Caco-2 (cell line): ENCODE data around the gene ARHGAP36. TPM values are rescaled to one million over a fixed set of nuclear protein-coding genes. Genes with fewer than 3 reads are reported as not detected.

Experiments used
- BruUV-seq: library from RNA; stranded (reverse); fragments of 400-500 nt; replicated peaks from 2 replicates; lab custom pipeline; 2021; lab: Mats Ljungman, UMichigan
- CTCF ChIA-PET: fragments of 300-600 bp; sonication (Branson Sonifier 250); formaldehyde crosslinking; loops from one replicate; lab custom pipeline; 2022; ENCODE audit warnings: antibody characterized with exemption; lab: Charles Lee
- POLR2A ChIA-PET: fragments of 300-600 bp; sonication (Branson Sonifier 250); formaldehyde crosslinking; loops from one replicate; lab custom pipeline; 2022; ENCODE audit warnings: antibody characterized with exemption; lab: Charles Lee
- DNase-seq, 2 experiments: peaks; one replicate each; pipeline versions ENCODE4 v3.0.0 to v3.0.0-alpha.2; 2020 to 2022
- H3K27me3 ChIP-seq: replicated peaks from 2 replicates; pipeline ENCODE4 v1.6.0; 2011; ENCODE audit warnings: low read length; ENCODE audit not compliant: control insufficient read depth, insufficient read depth
- H3K36me3 ChIP-seq: 2 replicates; pipeline ENCODE4 v1.5.1; 2011; ENCODE audit warnings: low read length; ENCODE audit not compliant: control insufficient read depth, insufficient read depth
- H3K4me1 ChIP-seq: fragments of 250-450 bp; sonication (Bioruptor Pico); 2 replicates; pipeline ENCODE4 v1.5.1; 2020; ENCODE audit warnings: mild to moderate bottlenecking
- H3K4me3 ChIP-seq: 2 replicates; pipeline ENCODE4 v1.5.1; 2011; ENCODE audit warnings: low read depth, mild to moderate bottlenecking, control low read depth, low read length
- H3K9me3 ChIP-seq: fragments of 250-450 bp; sonication (Bioruptor Pico); 2 replicates; pipeline ENCODE4 v1.5.1; 2020; ENCODE audit warnings: mild to moderate bottlenecking, moderate library complexity
- H3K27ac Mint-ChIP-seq: one replicate; pipeline ENCODE4 v1.8.0; 2022; ENCODE audit warnings: mixed read lengths; ENCODE audit not compliant: unreplicated experiment
- H3K27me3 Mint-ChIP-seq: one replicate; pipeline ENCODE4 v1.8.0; 2022; ENCODE audit warnings: mixed read lengths; ENCODE audit not compliant: insufficient read depth, unreplicated experiment
- H3K36me3 Mint-ChIP-seq: one replicate; pipeline ENCODE4 v1.8.0; 2022; ENCODE audit warnings: mild to moderate bottlenecking, mixed read lengths; ENCODE audit not compliant: insufficient read depth, unreplicated experiment
- H3K4me1 Mint-ChIP-seq: one replicate; pipeline ENCODE4 v1.8.0; 2022; ENCODE audit warnings: low read depth, mixed read lengths; ENCODE audit not compliant: unreplicated experiment
- H3K4me3 Mint-ChIP-seq: one replicate; pipeline ENCODE4 v1.8.0; 2022; ENCODE audit warnings: mild to moderate bottlenecking, moderate library complexity, mixed read lengths; ENCODE audit not compliant: unreplicated experiment
- H3K9me3 Mint-ChIP-seq: one replicate; pipeline ENCODE4 v1.8.0; 2022; ENCODE audit warnings: mixed read lengths; ENCODE audit not compliant: unreplicated experiment
- intact Hi-C: fragments of 100-400 bp; cut with micrococcal nuclease; formaldehyde crosslinking; loops from one replicate; pipeline ENCODE4 v1.10.0; 2022; ENCODE audit not compliant: unreplicated experiment
- total RNA-seq: library from RNA; stranded (reverse); gene quantifications from 2 replicates; pipeline ENCODE4 v1.2.3, GENCODE V29; 2022
- TF ChIP-seq, protein P1 (sequence below), 2 experiments: fragments of 200-600 bp in 1 of 2; IDR thresholded peaks; 1 replicate in 1 of 2; 2 replicates in 1 of 2; pipeline versions ENCODE4 v1.5.1 to v1.8.0; 2011 to 2022; ENCODE audit warnings: antibody characterized with exemption in 1 of 2, control low read depth in 1 of 2, inconsistent platforms in 1 of 2, low read depth in 1 of 2, low read length in 1 of 2, mild to moderate bottlenecking in 1 of 2, moderate library complexity in 1 of 2; ENCODE audit not compliant: insufficient read depth in 1 of 2, severe bottlenecking in 1 of 2, unreplicated experiment in 1 of 2

The ARHGAP36 gene
- total RNA-seq, 1 experiment from 2014 or later: not detected

GRCh38 chrX:131041667-131042066, 16.5 kb upstream of the ARHGAP36 start:
- TF ChIP-seq, protein P1, sequence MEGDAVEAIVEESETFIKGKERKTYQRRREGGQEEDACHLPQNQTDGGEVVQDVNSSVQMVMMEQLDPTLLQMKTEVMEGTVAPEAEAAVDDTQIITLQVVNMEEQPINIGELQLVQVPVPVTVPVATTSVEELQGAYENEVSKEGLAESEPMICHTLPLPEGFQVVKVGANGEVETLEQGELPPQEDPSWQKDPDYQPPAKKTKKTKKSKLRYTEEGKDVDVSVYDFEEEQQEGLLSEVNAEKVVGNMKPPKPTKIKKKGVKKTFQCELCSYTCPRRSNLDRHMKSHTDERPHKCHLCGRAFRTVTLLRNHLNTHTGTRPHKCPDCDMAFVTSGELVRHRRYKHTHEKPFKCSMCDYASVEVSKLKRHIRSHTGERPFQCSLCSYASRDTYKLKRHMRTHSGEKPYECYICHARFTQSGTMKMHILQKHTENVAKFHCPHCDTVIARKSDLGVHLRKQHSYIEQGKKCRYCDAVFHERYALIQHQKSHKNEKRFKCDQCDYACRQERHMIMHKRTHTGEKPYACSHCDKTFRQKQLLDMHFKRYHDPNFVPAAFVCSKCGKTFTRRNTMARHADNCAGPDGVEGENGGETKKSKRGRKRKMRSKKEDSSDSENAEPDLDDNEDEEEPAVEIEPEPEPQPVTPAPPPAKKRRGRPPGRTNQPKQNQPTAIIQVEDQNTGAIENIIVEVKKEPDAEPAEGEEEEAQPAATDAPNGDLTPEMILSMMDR (IDR thresholded peaks at IDR 0.05; ENCODE audit: insufficient read depth in 1 of 2, low read depth in 1 of 2, low read length in 1 of 2, severe bottlenecking in 1 of 2, unreplicated experiment in 1 of 2): no peak
- no TSS peak for BruUV-seq
- Histone ChIP-seq H3K9me3 (no peaks in the 10 kb centered on the region), H3K36me3 (no peaks in the 10 kb centered on the region), H3K4me3 (no peak overlapping the region), H3K4me1 (no peaks in the 10 kb centered on the region), H3K27me3 (no peaks in the 10 kb centered on the region)
- POLR2A ChIA-PET: no interaction called here
- CTCF ChIA-PET: no interaction called here
- no peak for DNase-seq
- Mint-ChIP-seq H3K4me1 (no peaks in the 10 kb centered on the region), H3K27ac (no peak overlapping the region), H3K4me3 (no peak overlapping the region), H3K27me3 (peaks cover 18% of the 10 kb centered on the region), H3K9me3 (no peaks in the 10 kb centered on the region), H3K36me3 (no peaks in the 10 kb centered on the region)
- intact Hi-C loops: no loop called here

- ChIA-PET POLR2A (no interaction called here), CTCF (no interaction called here)
- Histone ChIP-seq H3K27me3 (no peaks in the 10 kb centered on the region), H3K9me3 (no peaks in the 10 kb centered on the region), H3K4me1 (no peaks in the 10 kb centered on the region), H3K36me3 (no peaks in the 10 kb centered on the region), H3K4me3 (no peak overlapping the region)
- no peak for DNase-seq
- peaks cover 28% of the 10 kb centered on the region for H3K27me3 Mint-ChIP-seq
- intact Hi-C loops: no loop called here
- BruUV-seq: no TSS peak
- TF ChIP-seq, protein P1 (IDR thresholded peaks at IDR 0.05; ENCODE audit: insufficient read depth in 1 of 2, low read depth in 1 of 2, low read length in 1 of 2, severe bottlenecking in 1 of 2, unreplicated experiment in 1 of 2): no peak
- no peaks in the 10 kb centered on the region for H3K9me3 Mint-ChIP-seq
- no peak overlapping the region for H3K27ac Mint-ChIP-seq
- no peaks in the 10 kb centered on the region for H3K4me1 Mint-ChIP-seq
- no peak overlapping the region for H3K4me3 Mint-ChIP-seq
- no peaks in the 10 kb centered on the region for H3K36me3 Mint-ChIP-seq
Measured at GRCh38 chrX:131045726-131046125, 12.4 kb upstream of the ARHGAP36 start.

DNA sequence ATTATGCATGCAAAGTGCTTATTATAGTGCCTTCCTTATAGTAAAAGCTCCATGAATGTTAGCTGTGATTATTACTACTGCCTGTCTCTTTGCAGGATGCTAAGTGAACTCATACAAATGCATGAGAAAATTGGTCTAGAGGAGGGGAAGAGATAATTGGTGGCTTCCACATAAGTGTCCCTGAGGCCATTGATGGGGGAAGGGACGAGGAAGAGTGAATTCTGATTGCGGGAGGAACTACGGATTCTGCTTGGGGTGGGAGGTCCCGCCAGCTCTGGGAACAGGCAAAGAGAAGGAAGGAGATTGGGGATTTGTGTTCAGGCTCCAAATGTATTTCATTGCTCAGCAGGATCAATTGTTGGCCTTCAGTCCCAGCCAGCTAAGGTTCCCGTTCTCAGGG, 11.6 kb upstream of the ARHGAP36 start:
- no peaks in the 10 kb centered on the region for H3K9me3 ChIP-seq
- no peak for DNase-seq
- H3K36me3 ChIP-seq: no peaks in the 10 kb centered on the region
- H3K27me3 ChIP-seq: no peaks in the 10 kb centered on the region
- TF ChIP-seq, protein P1 (IDR thresholded peaks at IDR 0.05; ENCODE audit: insufficient read depth in 1 of 2, low read depth in 1 of 2, low read length in 1 of 2, severe bottlenecking in 1 of 2, unreplicated experiment in 1 of 2): no peak
- no peaks in the 10 kb centered on the region for H3K4me1 Mint-ChIP-seq
- H3K4me3 Mint-ChIP-seq: no peak overlapping the region
- CTCF ChIA-PET: no interaction called here
- H3K4me1 ChIP-seq: no peaks in the 10 kb centered on the region
- BruUV-seq: no TSS peak
- H3K27me3 Mint-ChIP-seq: peaks cover 28% of the 10 kb centered on the region
- H3K27ac Mint-ChIP-seq: no peak overlapping the region
- intact Hi-C loops: no loop called here
- H3K4me3 ChIP-seq: no peak overlapping the region
- no peaks in the 10 kb centered on the region for H3K36me3 Mint-ChIP-seq
- POLR2A ChIA-PET: no interaction called here
- no peaks in the 10 kb centered on the region for H3K9me3 Mint-ChIP-seq
